ENCODE measurements around the gene CIAO2A. TPM values are rescaled to one million over a fixed set of nuclear protein-coding genes. Genes with fewer than 3 reads are reported as not detected.
A peak's percentile ranks its signal among the peaks of the same experiment; 100 is the strongest.

Gene CIAO2A
- total RNA-seq, 2 donors from 2014 or later = 88.7 to 98.3 TPM

DNA sequence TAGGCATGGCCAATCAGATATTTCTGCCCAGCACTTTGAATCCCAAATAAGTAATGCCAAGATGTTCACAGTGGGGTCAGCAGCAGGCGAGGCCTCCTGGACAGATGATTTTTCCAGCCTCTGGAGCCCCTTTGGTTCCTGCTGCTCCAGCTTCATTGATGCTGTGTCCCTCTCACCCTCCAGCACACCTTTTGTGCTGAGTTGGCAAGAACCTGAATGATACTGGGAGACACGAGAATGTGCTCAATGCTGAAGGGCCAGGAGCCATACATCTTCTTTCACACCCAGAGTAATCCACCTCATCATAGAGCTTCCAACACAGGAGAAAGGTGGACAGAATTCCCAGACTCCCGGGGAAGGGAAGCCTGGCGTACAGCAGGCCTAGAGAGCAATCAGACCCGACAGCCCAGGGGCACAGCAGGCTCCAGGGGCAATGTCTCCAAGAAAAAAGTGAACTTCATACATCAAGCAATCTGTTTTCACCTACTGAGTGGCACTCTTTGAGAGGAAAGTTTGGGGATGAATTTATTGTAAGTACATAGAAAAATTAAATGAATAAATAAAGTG lies 40.6 kb downstream of the CIAO2A start:
- H3K36me3 ChIP-seq = no peaks in the 10 kb centered on the region
- no peak overlapping the region for H3K4me3 ChIP-seq
- H3K27me3 ChIP-seq = no peaks in the 10 kb centered on the region
- DNase-seq = no peak
- intact Hi-C loops (cut with DNase I) = no loop called here
- TF ChIP-seq CTCF (IDR thresholded peaks at IDR 0.05) = no peak
- H3K9ac ChIP-seq (ENCODE audit: low read depth in 2 of 2, low read length in 2 of 2) = peak overlapping the region in 1 of 2 donors; percentile 1
- H3K9me3 ChIP-seq = no peaks in the 10 kb centered on the region
- H3K4me1 ChIP-seq = no peaks in the 10 kb centered on the region
- no peak overlapping the region for H3K27ac ChIP-seq

DNA sequence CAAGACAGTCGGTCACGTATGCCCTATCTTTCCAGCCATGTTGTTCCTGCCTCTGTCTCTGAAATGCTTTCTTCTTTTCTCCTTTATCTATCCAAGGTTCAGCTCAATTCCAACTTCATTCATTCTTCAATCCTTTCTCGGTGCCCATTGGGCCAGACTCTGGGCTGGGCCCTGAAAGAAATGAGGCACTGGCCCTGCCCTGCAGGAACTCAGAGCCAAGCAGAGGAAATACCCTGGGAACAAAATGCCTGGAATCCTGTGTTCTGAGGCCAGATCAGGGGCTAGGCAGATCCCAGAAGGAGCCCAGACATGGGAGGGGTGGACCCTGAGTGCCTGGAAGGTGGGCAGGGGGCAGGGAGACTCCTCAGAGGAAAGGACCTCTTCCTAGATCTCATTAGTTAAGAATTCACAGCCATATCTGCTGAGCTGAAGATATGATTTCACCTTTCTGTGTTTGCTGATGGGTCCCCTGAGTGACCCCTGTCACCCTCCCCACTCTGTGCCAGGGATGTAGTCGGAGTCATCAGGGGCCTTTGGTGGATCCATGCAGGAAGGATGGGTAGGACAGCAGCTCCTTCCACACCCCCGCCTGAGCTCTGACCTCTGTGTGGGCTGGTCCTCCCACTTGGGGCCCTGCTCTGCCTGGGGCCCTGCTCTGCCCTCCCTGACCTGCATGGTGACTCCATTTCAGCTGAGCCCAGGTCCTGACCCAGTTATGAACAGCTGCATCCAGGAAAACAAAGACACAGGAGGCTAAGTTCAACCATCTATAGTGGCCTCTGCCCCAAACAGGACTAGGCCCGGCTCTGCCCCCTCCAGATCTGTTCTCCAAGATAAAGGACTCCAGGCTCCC lies 42.0 kb downstream of the CIAO2A start:
- Histone ChIP-seq H3K9me3 (no peaks in the 10 kb centered on the region), H3K27ac (no peak overlapping the region), H3K27me3 (no peaks in the 10 kb centered on the region), H3K4me3 (no peak overlapping the region), H3K4me1 (peaks cover 2% of the 10 kb centered on the region), H3K9ac (ENCODE audit: low read depth in 2 of 2, low read length in 2 of 2) (no peak overlapping the region), H3K36me3 (no peaks in the 10 kb centered on the region)
- DNase-seq = no peak
- TF ChIP-seq CTCF (IDR thresholded peaks at IDR 0.05) = no peak
- intact Hi-C loops (cut with DNase I) = no loop called here

- no peak overlapping the region for H3K9ac ChIP-seq (ENCODE audit: low read depth in 2 of 2, low read length in 2 of 2)
- H3K9me3 ChIP-seq = no peaks in the 10 kb centered on the region
- H3K36me3 ChIP-seq = no peaks in the 10 kb centered on the region
- peaks cover 4% of the 10 kb centered on the region for H3K4me1 ChIP-seq
- no peak overlapping the region for H3K27ac ChIP-seq
- H3K27me3 ChIP-seq = no peaks in the 10 kb centered on the region
- H3K4me3 ChIP-seq = no peak overlapping the region
- no peak for DNase-seq
- TF ChIP-seq CTCF (IDR thresholded peaks at IDR 0.05) = no peak
- intact Hi-C loops (cut with DNase I) = no loop called here
These were observed 42.6 kb downstream of the CIAO2A start for GRCh38 chr15:64051093-64051402.

- H3K4me3 ChIP-seq = no peak overlapping the region
- intact Hi-C loops (cut with DNase I) = no loop called here
- H3K9ac ChIP-seq (ENCODE audit: low read depth in 2 of 2, low read length in 2 of 2) = no peak overlapping the region
- H3K36me3 ChIP-seq = no peaks in the 10 kb centered on the region
- no peaks in the 10 kb centered on the region for H3K9me3 ChIP-seq
- peaks cover 6% of the 10 kb centered on the region for H3K4me1 ChIP-seq
- H3K27ac ChIP-seq = no peak overlapping the region
- no peaks in the 10 kb centered on the region for H3K27me3 ChIP-seq
- DNase-seq = peak; percentile 36
- TF ChIP-seq CTCF (IDR thresholded peaks at IDR 0.05) = no peak
These were observed 43.2 kb downstream of the CIAO2A start for GRCh38 chr15:64050281-64051092.

GRCh38 chr15:64048781-64049460 lies 44.7 kb downstream of the CIAO2A start:
- intact Hi-C loops (cut with DNase I) = loop anchor here (5.0 kb wide), 2 partner anchors 102 to 297 kb away; no protein-coding TSS in a partner anchor
- Histone ChIP-seq H3K9ac (ENCODE audit: low read depth in 2 of 2, low read length in 2 of 2) (no peak overlapping the region), H3K27me3 (no peaks in the 10 kb centered on the region), H3K36me3 (no peaks in the 10 kb centered on the region), H3K27ac (no peak overlapping the region), H3K9me3 (no peaks in the 10 kb centered on the region), H3K4me3 (no peak overlapping the region), H3K4me1 (peaks cover 12% of the 10 kb centered on the region)
- TF ChIP-seq CTCF (IDR thresholded peaks at IDR 0.05) = no peak
- DNase-seq = no peak

All from colonic mucosa (tissue), 4 donors.